HG02981 (cell line): ENCODE data around the gene PDE6C.
"Not testable (repeated sequence)": the region's sequence is repeated elsewhere in the genome, so short reads cannot be mapped to it uniquely, and the experiment has no call there.

ENCODE experiments used
- ATAC-seq: cut with Tn5 transposase; IDR thresholded peaks from one replicate; pipeline ENCODE4 v1.9.1; 2021; ENCODE audit warnings: mild to moderate bottlenecking, moderate library complexity; ENCODE audit not compliant: unreplicated experiment

Gene PDE6C

GRCh38 chr10:93629647-93630305, 17.4 kb downstream of the PDE6C start:
- ATAC-seq: no peak

GRCh38 chr10:93630625-93631557, 18.6 kb downstream of the PDE6C start:
- ATAC-seq: no peak

GRCh38 chr10:93639791-93640190, 27.5 kb downstream of the PDE6C start:
- no peak for ATAC-seq

- no peak for ATAC-seq
Measured at GRCh38 chr10:93652857-93653256, 40.5 kb downstream of the PDE6C start.

- ATAC-seq: no peak
Measured at GRCh38 chr10:93654201-93654600, 41.9 kb downstream of the PDE6C start.

GRCh38 chr10:93656155-93656554, 43.8 kb downstream of the PDE6C start:
- no peak for ATAC-seq

- ATAC-seq: no peak
Measured at GRCh38 chr10:93657757-93658156, 45.4 kb downstream of the PDE6C start.

GRCh38 chr10:93666030-93666429, 53.7 kb downstream of the PDE6C start:
- ATAC-seq: no peak

GRCh38 chr10:93667795-93668194, 55.5 kb downstream of the PDE6C start:
- ATAC-seq: no peak

GRCh38 chr10:93670372-93670771, 58.0 kb downstream of the PDE6C start:
- no peak for ATAC-seq

GRCh38 chr10:93671042-93671441, 58.7 kb downstream of the PDE6C start:
- no peak for ATAC-seq

GRCh38 chr10:93672022-93672678, 59.8 kb downstream of the PDE6C start:
- ATAC-seq: no peak

GRCh38 chr10:93672890-93673289, 60.6 kb downstream of the PDE6C start:
- ATAC-seq: no peak

- no peak for ATAC-seq
Measured at GRCh38 chr10:93673791-93674190, 61.5 kb downstream of the PDE6C start.

GRCh38 chr10:93678386-93678785, 66.0 kb downstream of the PDE6C start:
- ATAC-seq: no peak

GRCh38 chr10:93678805-93679587, 66.7 kb downstream of the PDE6C start:
- no peak for ATAC-seq

- ATAC-seq: no peak
Measured at GRCh38 chr10:93680412-93681047, 68.2 kb downstream of the PDE6C start.

GRCh38 chr10:93687737-93688136, 75.4 kb downstream of the PDE6C start:
- no peak for ATAC-seq

- ATAC-seq: no peak
Measured at GRCh38 chr10:93695740-93696139, 83.4 kb downstream of the PDE6C start.

GRCh38 chr10:93696582-93696981, 84.2 kb downstream of the PDE6C start:
- ATAC-seq: not testable (repeated sequence)
